Measurements from ENCODE around the gene BOC.

The BOC gene

DNA sequence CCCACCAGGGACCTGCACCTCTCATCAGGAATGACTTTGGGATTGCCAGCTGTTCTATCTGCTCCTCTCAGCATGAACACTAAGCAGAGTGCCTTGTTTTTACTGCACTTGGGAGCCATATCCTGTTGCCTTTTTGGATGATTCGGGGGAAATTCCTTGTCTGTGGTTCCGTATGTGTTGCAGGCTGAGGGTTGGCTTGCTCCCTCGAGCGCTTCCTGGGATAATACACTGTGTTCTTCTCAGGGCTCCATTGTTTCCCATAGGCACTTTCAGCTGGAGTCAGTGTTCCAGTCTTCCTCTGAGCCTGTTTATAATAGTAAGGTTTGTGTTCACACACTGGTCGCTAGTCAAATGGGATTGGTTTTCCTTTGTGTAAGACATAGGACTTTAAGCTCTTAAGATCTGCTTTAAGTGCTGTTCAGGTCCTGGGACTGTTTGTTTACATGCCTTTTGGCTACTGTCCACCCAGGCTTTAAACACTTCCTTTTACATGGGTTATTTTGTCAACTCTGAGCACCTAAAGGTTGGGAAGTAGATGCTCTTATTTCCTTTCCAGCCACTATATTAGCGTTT lies 23.4 kb downstream of the BOC start:
- Histone ChIP-seq H3K4me2 (ENCODE audit: low read length) (no peak overlapping the region), H3K4me1 (ENCODE audit: control insufficient read depth, low read length) (no peaks in the 10 kb centered on the region), H3K36me3 (ENCODE audit: control insufficient read depth, low read length) (no peaks in the 10 kb centered on the region), H3K9me2 (replicated peaks; ENCODE audit: control insufficient read depth, low read length) (no peaks in the 10 kb centered on the region), H3K9me3 (ENCODE audit: control insufficient read depth, insufficient read depth, low read length) (no peaks in the 10 kb centered on the region), H3K27me3 (ENCODE audit: control insufficient read depth, low read length) (no peaks in the 10 kb centered on the region), H3K27ac (ENCODE audit: low read depth, low read length) (no peak overlapping the region), H3K4me3 (ENCODE audit: low read length) (no peak overlapping the region), H3F3A (ENCODE audit: control insufficient read depth, insufficient read depth) (no peaks in the 10 kb centered on the region), H3K79me2 (ENCODE audit: control insufficient read depth, low read length) (no peaks in the 10 kb centered on the region), H4K20me1 (ENCODE audit: control insufficient read depth, insufficient read depth, low read depth, low read length) (no peaks in the 10 kb centered on the region)
- TF ChIP-seq, protein P1, sequence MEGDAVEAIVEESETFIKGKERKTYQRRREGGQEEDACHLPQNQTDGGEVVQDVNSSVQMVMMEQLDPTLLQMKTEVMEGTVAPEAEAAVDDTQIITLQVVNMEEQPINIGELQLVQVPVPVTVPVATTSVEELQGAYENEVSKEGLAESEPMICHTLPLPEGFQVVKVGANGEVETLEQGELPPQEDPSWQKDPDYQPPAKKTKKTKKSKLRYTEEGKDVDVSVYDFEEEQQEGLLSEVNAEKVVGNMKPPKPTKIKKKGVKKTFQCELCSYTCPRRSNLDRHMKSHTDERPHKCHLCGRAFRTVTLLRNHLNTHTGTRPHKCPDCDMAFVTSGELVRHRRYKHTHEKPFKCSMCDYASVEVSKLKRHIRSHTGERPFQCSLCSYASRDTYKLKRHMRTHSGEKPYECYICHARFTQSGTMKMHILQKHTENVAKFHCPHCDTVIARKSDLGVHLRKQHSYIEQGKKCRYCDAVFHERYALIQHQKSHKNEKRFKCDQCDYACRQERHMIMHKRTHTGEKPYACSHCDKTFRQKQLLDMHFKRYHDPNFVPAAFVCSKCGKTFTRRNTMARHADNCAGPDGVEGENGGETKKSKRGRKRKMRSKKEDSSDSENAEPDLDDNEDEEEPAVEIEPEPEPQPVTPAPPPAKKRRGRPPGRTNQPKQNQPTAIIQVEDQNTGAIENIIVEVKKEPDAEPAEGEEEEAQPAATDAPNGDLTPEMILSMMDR (IDR thresholded peaks at IDR 0.05; ENCODE audit: low read depth, low read length, poor library complexity, severe bottlenecking) = no peak
- TF ChIP-seq EZH2phosphoT487 (IDR thresholded peaks at IDR 0.05; ENCODE audit: borderline replicate concordance, low read length) = no peak

DNA sequence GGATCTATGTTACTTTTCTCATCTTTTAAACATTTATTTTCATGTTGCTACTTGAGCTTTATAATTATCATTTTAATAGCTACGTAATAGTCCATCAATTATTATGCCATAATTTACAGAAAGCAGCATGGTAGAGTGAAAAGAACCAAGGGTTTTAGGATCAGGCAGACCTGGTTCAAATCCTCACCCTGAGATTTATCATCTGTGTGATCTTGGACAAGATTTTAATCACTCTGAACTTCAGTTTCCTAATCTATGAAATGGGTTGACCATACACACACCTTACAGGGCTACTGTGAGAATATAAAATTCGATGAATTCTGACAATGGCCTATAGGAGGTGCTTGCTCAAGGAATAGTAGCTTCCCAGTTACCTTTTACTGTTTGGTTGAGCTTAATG lies 27.1 kb downstream of the BOC start:
- Histone ChIP-seq H3K9me3 (ENCODE audit: control insufficient read depth, insufficient read depth, low read length) (no peaks in the 10 kb centered on the region), H3K27me3 (ENCODE audit: control insufficient read depth, low read length) (no peaks in the 10 kb centered on the region; the same call in 1 of the 2 replicates)

DNA sequence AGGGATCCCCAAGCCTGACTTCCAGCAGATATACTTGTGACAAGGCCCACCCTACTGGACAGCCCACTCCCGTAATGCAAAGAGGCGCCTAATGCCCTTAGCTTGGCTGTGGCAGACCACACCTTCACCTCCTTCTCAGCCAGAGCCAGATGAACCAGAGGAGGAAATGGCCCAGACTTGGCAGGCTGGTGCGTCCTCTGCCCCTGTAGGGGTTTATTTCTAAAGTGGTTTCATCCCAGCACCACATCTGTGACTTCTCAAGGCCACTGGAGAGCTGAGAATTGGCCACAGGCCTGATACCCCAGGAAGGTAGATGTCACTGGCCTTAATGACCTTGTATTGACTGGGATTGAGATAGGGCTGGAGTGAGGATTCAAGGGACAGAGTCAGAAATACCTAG lies 29.5 kb downstream of the BOC start:
- H3K36me3 ChIP-seq (ENCODE audit: control insufficient read depth, low read length) = no peaks in the 10 kb centered on the region
- H3K9me2 ChIP-seq (replicated peaks; ENCODE audit: control insufficient read depth, low read length) = no peaks in the 10 kb centered on the region
- TF ChIP-seq, protein P1 (IDR thresholded peaks at IDR 0.05; ENCODE audit: low read depth, low read length, poor library complexity, severe bottlenecking) = no peak
- no peak for TF ChIP-seq EZH2phosphoT487 (IDR thresholded peaks at IDR 0.05; ENCODE audit: borderline replicate concordance, low read length)
- H3K4me3 ChIP-seq (ENCODE audit: low read length) = no peak overlapping the region
- no peaks in the 10 kb centered on the region for H3K4me1 ChIP-seq (ENCODE audit: control insufficient read depth, low read length)
- H3K79me2 ChIP-seq (ENCODE audit: control insufficient read depth, low read length) = no peaks in the 10 kb centered on the region
- no peaks in the 10 kb centered on the region for H4K20me1 ChIP-seq (ENCODE audit: control insufficient read depth, insufficient read depth, low read depth, low read length)
- no peak overlapping the region for H3K27ac ChIP-seq (ENCODE audit: low read depth, low read length)
- H3F3A ChIP-seq (ENCODE audit: control insufficient read depth, insufficient read depth) = no peaks in the 10 kb centered on the region
- H3K4me2 ChIP-seq (ENCODE audit: low read length) = no peak overlapping the region
- H3K27me3 ChIP-seq (ENCODE audit: control insufficient read depth, low read length) = no peaks in the 10 kb centered on the region; the same call in 1 of the 2 replicates
- H3K9me3 ChIP-seq (ENCODE audit: control insufficient read depth, insufficient read depth, low read length) = no peaks in the 10 kb centered on the region

More for the DNA sequence above, 27.1 kb downstream of the BOC start:
- no peak overlapping the region for H3K4me2 ChIP-seq (ENCODE audit: low read length)
- H3F3A ChIP-seq (ENCODE audit: control insufficient read depth, insufficient read depth) = no peaks in the 10 kb centered on the region
- H3K27ac ChIP-seq (ENCODE audit: low read depth, low read length) = no peak overlapping the region
- H3K4me3 ChIP-seq (ENCODE audit: low read length) = no peak overlapping the region
- no peaks in the 10 kb centered on the region for H3K79me2 ChIP-seq (ENCODE audit: control insufficient read depth, low read length)
- H3K4me1 ChIP-seq (ENCODE audit: control insufficient read depth, low read length) = no peaks in the 10 kb centered on the region
- H3K9me2 ChIP-seq (replicated peaks; ENCODE audit: control insufficient read depth, low read length) = no peaks in the 10 kb centered on the region
- H3K36me3 ChIP-seq (ENCODE audit: control insufficient read depth, low read length) = no peaks in the 10 kb centered on the region
- H4K20me1 ChIP-seq (ENCODE audit: control insufficient read depth, insufficient read depth, low read depth, low read length) = no peaks in the 10 kb centered on the region
- TF ChIP-seq EZH2phosphoT487 (IDR thresholded peaks at IDR 0.05; ENCODE audit: borderline replicate concordance, low read length) = no peak
- TF ChIP-seq, protein P1 (IDR thresholded peaks at IDR 0.05; ENCODE audit: low read depth, low read length, poor library complexity, severe bottlenecking) = no peak

All from DOHH2 (cell line).